Large intestine (tissue), 3 donors: ENCODE results near the gene NOL4L. TPM values are rescaled to one million over a fixed set of nuclear protein-coding genes. Genes with fewer than 3 reads are reported as not detected.

ENCODE experiments used
- DNase-seq, 2 donors: peaks; one replicate each; pipeline versions ENCODE4 v3.0.0 to v3.0.0-alpha.2; 2013
- H3K27ac ChIP-seq: one replicate; pipeline ENCODE4 v1.5.1; 2013; ENCODE audit warnings: low read length
- H3K27me3 ChIP-seq: 2 replicates; pipeline ENCODE4 v1.6.1; 2013; ENCODE audit warnings: low read length; ENCODE audit not compliant: control insufficient read depth, insufficient read depth
- H3K36me3 ChIP-seq: 2 replicates; pipeline ENCODE4 v1.6.1; 2013; ENCODE audit warnings: low read length; ENCODE audit not compliant: control insufficient read depth, insufficient read depth
- H3K4me1 ChIP-seq: one replicate; pipeline ENCODE4 v1.6.1; 2013; ENCODE audit warnings: low read length; ENCODE audit not compliant: control insufficient read depth, insufficient read depth
- H3K4me3 ChIP-seq: one replicate; pipeline ENCODE4 v1.5.1; 2013; ENCODE audit warnings: low read length
- H3K9me3 ChIP-seq: one replicate; pipeline ENCODE4 v1.6.1; 2013; ENCODE audit warnings: mild to moderate bottlenecking, low read depth, low read length, moderate library complexity; ENCODE audit not compliant: control insufficient read depth
- WGBS: methylation state at CpG from one replicate; pipeline ENCODE4 v1.1.5; 2013; ENCODE audit warnings: low lambda C conversion rate; ENCODE audit not compliant: insufficient coverage; 5-methylcytosine and 5-hydroxymethylcytosine counted together
- polyA plus RNA-seq: library from polyadenylated mRNA; unstranded; fragments of 120-200 nt; gene quantifications from one replicate; pipeline ENCODE4 v1.2.1, GENCODE V29; 2013

NOL4L gene
- polyA plus RNA-seq, 1 donor = 81.7 TPM

- Histone ChIP-seq H3K9me3 (no peaks in the 10 kb centered on the region), H3K4me3 (no peak overlapping the region), H3K27me3 (no peaks in the 10 kb centered on the region), H3K36me3 (no peaks in the 10 kb centered on the region), H3K4me1 (peaks cover 7% of the 10 kb centered on the region), H3K27ac (no peak overlapping the region)
- no CpG with 5 or more reads among the region's 2 CpGs for WGBS
- no peak for DNase-seq
These were observed 35.3 kb downstream of the NOL4L start for GRCh38 chr20:32549842-32550241.

DNA sequence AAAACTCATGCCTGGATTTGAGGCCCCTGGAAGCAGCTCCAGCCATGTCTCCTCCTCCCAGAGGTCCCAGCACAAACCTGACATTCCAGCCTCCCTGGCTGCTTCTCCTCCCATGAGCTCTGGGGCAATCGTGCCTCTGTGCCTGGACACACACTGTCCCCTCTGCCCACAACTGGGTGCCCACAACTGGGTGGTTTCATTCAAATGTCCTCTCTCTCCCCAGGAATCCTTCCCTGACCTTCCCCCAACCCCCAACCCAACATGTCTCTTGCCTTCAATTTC lies 37.4 kb downstream of the NOL4L start:
- no peak for DNase-seq
- no CpG with 5 or more reads among the region's 1 CpG for WGBS
- Histone ChIP-seq H3K36me3 (no peaks in the 10 kb centered on the region), H3K4me3 (no peak overlapping the region), H3K9me3 (no peaks in the 10 kb centered on the region), H3K27me3 (no peaks in the 10 kb centered on the region), H3K27ac (no peak overlapping the region), H3K4me1 (peaks cover 11% of the 10 kb centered on the region)

DNA sequence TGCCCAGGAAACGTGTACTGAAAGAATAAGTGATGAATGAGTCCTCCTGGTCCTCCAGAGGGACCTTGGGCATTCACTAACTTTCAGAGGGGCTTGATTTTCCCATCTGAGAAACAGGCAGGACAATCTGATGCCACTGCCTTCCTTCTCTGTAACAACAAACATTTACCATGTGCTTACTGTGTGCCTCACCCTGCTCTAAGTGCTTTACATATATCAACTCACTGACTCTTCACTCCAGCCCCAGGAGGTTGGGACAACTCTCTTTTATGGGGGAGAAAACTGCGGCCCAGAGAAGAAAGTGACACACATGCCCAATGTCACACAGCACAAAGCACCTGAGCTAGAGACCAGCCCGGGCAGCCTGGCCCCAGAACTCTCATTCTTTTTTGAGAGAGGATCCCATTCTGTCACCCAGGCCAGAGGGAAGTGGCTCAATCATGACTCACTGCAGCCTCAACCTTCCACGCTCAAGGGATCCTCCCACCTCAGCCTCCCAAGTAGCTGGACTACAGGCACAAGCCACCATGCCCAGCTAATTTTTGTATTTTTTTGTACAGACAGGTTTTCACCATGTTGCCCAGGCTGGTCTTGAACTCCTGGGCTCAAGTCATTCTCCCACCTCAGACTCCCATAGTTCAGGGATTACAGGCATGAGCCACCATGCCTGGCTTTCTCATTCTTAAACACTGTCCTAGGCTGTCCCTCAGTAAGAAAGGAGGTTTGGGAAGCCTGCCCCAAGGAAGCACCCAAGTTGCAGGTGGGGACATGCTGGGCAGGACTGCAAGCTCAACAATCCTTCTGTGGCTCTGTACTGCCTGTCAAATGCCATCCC lies 38.0 kb downstream of the NOL4L start:
- WGBS = no CpG with 5 or more reads among the region's 4 CpGs
- no peak overlapping the region for H3K4me3 ChIP-seq
- no peak overlapping the region for H3K27ac ChIP-seq
- H3K9me3 ChIP-seq = no peaks in the 10 kb centered on the region
- H3K27me3 ChIP-seq = no peaks in the 10 kb centered on the region
- no peak for DNase-seq
- H3K36me3 ChIP-seq = no peaks in the 10 kb centered on the region
- H3K4me1 ChIP-seq = peaks cover 11% of the 10 kb centered on the region

DNA sequence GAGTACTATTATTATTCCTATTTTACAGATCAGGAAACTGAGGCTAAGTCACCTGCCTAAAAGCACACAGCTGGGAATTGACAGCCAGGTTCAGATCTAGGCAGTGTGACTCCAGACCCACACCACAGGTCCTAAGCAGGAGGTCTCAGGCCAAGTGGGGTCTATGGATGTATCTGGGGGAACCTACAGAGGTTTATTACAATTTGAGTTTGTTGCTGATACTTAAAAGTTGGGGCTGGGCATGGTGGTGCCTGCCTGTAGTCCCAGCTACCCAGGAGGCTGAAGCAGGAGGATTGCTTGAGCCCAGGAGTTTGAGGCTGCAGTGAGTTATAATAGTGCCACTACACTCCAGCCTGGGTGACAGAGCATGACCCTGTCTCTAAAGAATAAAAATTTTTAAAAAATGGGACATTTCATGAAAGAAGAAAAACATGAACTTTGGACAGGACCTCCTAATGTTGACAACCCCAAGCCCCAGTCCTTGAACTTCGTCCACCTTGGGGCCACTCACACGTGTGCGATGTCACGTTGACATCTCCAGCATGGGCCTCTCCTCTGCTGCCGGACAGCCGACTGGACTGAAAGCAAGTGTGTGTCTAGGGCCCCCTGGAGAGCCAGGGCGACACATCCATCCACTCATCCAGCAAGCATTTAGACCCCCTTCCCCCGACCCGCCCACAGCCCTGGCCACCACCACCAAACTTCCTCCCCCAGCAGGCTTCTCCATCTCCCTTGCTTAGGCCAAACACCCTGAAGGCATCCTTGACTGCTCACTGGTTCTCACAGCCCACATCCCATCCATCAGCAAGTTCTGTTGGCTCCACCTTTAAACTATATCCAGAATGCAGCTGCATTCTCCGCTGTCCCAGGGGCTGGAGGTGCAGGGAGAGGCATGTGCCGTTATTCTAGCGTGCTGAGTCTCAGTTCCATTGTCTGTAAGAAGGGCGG lies 40.0 kb downstream of the NOL4L start:
- Histone ChIP-seq H3K4me3 (no peak overlapping the region), H3K36me3 (no peaks in the 10 kb centered on the region), H3K27me3 (no peaks in the 10 kb centered on the region), H3K9me3 (no peaks in the 10 kb centered on the region), H3K27ac (no peak overlapping the region), H3K4me1 (peaks cover 27% of the 10 kb centered on the region)
- WGBS = no CpG with 5 or more reads among the region's 13 CpGs
- peak; percentile 47 to 54 for DNase-seq

DNA sequence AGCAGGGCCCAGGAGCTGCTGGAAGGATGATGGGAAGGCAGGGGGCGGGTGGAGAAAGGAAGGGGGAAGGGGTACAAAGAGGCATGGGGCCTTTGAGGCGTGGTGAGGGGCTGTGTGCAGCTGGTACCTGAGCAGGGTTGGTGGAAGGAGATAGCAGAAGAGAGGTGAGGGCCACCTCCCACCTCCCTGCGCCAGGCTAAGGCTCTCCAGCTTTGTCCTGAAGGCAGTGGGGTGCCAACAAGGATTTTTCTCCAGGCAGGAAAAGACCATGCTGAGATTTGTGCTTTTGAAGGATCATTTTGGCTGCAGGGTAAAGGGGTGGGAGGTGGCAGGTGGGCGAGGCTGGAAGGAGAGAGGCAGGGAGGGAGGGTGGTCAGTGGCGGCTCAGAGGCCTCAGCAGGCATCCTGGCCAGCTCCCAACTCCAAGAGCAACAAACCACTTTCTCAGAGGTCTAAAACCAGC lies 40.8 kb downstream of the NOL4L start:
- Histone ChIP-seq H3K4me3 (no peak overlapping the region), H3K36me3 (no peaks in the 10 kb centered on the region), H3K4me1 (peaks cover 36% of the 10 kb centered on the region), H3K27ac (no peak overlapping the region), H3K9me3 (no peaks in the 10 kb centered on the region), H3K27me3 (no peaks in the 10 kb centered on the region)
- DNase-seq = no peak
- no CpG with 5 or more reads among the region's 5 CpGs for WGBS

DNA sequence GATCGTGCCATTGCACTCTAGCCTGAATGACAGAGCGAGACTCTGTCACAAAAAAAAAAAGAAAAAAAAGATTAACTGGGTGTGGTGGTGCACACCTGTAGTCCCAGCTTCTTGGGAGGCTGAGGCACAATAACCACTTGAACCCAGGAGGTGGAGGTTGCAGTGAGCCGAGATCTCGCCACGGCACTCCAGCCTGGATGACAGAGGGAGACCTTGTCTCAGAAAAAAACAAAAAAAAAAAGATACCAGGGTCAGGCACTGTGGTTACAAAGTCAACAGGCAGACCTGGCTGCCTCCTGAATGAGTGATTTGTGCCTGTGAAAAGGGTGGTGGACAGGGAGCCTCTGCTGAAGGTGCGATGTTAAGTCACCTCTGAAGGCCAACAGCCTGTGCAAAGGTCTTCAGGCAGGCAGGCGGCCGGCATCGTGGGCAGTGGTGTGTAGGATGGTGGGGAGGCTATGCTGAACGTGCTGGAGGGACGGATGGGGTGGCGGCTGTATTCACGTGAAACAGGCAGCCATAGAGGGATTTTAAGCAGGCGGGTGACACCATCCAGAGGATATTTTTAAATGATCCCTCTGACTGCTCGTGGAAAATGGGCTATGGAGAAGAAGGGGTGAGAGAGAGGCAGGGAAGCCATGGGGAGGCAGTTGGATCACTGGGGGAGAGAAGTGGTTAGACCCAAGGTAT lies 41.4 kb downstream of the NOL4L start:
- Histone ChIP-seq H3K27me3 (no peaks in the 10 kb centered on the region), H3K27ac (no peak overlapping the region), H3K9me3 (no peaks in the 10 kb centered on the region), H3K4me1 (peaks cover 41% of the 10 kb centered on the region), H3K4me3 (no peak overlapping the region), H3K36me3 (no peaks in the 10 kb centered on the region)
- DNase-seq = no peak
- 100% methylated on average over 2 of the region's 15 CpGs for WGBS

GRCh38 chr20:32542259-32542615 lies 42.9 kb downstream of the NOL4L start:
- Histone ChIP-seq H3K4me1 (peaks cover 56% of the 10 kb centered on the region), H3K36me3 (no peaks in the 10 kb centered on the region), H3K27ac (peak overlapping the region; percentile 84), H3K9me3 (no peaks in the 10 kb centered on the region), H3K27me3 (no peaks in the 10 kb centered on the region), H3K4me3 (no peak overlapping the region)
- WGBS = 90% methylated on average over 2 of the region's 6 CpGs
- DNase-seq = no peak

DNA sequence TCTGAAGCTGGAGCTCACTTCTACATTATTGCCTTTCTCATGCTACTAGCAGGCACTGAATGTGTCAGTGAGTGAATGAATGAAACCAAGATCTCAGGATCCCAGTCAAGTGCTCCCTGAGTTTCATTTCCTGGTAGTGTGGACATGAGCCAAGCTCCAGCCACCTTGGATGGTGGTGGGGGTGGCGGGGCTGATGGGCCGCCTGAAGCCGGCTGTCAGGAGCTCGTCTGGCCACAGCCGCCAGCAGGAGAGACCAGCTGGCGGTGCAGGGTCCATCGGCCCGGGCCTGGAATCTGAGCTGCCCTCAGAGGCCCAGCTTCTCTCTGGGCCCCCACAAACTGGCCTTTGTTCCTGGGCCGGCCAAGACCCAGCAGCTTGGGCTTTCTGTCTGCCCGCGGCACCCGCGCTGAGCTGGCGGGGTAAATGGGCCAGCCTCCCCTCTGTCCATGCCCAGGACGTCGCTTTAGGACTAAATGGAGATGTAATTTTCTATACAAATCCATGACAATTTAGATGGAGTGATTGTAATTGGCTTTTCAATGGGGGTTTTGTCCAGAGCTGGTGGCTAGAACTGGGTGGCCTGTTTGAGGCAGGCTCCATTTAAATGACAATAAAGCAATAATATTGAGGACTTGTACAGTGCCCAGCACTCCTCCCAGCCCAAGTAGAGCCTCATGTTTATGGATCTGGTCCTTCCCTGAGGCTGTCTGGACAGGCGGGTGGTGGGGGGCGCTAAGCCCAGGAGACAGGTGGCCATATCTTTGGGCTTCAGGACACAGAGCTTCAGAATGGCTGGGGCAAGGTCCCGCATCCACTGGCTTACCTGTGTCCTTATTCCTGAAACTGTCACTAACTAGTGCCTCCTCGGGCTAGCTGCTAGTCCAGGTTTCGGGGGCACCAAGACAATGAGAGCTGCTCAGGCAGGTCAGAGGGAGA lies 43.5 kb downstream of the NOL4L start:
- H3K4me1 ChIP-seq = peaks cover 59% of the 10 kb centered on the region
- DNase-seq = peak; percentile 78 to 87
- H3K9me3 ChIP-seq = no peaks in the 10 kb centered on the region
- WGBS = no CpG with 5 or more reads among the region's 21 CpGs
- H3K4me3 ChIP-seq = no peak overlapping the region
- peak overlapping the region; percentile 84 for H3K27ac ChIP-seq
- H3K36me3 ChIP-seq = no peaks in the 10 kb centered on the region
- H3K27me3 ChIP-seq = no peaks in the 10 kb centered on the region

- Histone ChIP-seq H3K4me3 (no peak overlapping the region), H3K4me1 (peaks cover 64% of the 10 kb centered on the region), H3K9me3 (no peaks in the 10 kb centered on the region), H3K27ac (peak overlapping the region; percentile 84), H3K36me3 (no peaks in the 10 kb centered on the region), H3K27me3 (no peaks in the 10 kb centered on the region)
- DNase-seq = peak; percentile 74 to 78
- WGBS = no CpG with 5 or more reads among the region's 13 CpGs
These were observed 45.1 kb downstream of the NOL4L start for GRCh38 chr20:32539817-32540675.
